HG03378 (cell line): ENCODE data around the gene PITHD1.
"Not testable (repeated sequence)": the region's sequence is repeated elsewhere in the genome, so short reads cannot be mapped to it uniquely, and the experiment has no call there.

Experiments used
- ATAC-seq: cut with Tn5 transposase; IDR thresholded peaks from one replicate; pipeline ENCODE4 v1.9.1; 2021; ENCODE audit warnings: mild to moderate bottlenecking, moderate library complexity; ENCODE audit not compliant: unreplicated experiment

Gene PITHD1

GRCh38 chr1:23823767-23824166 is 45.5 kb downstream of the PITHD1 start:
- no peak for ATAC-seq

GRCh38 chr1:23824711-23825075 is 46.5 kb downstream of the PITHD1 start:
- ATAC-seq: no peak

DNA sequence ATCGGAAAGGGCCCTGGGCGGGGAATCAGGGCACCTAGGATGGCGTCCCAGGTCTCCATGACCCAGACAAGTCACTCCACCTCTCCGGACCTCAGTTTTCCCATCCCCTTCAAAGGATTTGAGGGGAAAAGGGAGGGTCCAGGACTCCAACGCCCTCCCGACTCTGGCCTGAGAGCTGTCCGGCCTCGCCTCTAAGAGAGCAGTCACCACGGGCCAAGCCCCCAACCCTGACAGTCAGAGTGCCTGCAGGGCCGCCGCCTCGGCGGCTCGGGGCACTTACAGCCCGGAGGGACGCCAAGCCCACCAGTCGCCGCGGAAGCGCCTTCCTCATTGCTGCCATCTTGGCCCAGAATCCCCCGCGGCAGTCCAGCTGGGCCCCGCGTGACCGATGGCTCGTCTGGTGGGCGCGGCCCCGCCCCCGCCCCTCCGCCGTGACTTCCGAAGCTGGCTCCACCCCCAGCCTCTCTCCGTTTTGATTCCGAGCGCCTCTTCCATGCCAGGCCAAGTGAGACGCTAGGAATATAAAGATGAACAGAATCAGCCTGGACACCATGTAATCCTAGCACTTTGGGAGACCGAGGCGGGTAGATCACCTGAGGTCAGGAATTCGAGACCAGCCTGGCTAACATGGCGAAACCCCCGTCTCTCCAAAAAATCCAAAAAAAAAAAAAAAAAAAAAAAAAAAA is 47.0 kb downstream of the PITHD1 start, which contains the start of gene HMGCL:
Gene HMGCL (minus strand): TSS at position 354 of the 686 bp plus-strand sequence. CDS start 14 bp downstream, at position 340.
- ATAC-seq: peak; percentile 63

DNA sequence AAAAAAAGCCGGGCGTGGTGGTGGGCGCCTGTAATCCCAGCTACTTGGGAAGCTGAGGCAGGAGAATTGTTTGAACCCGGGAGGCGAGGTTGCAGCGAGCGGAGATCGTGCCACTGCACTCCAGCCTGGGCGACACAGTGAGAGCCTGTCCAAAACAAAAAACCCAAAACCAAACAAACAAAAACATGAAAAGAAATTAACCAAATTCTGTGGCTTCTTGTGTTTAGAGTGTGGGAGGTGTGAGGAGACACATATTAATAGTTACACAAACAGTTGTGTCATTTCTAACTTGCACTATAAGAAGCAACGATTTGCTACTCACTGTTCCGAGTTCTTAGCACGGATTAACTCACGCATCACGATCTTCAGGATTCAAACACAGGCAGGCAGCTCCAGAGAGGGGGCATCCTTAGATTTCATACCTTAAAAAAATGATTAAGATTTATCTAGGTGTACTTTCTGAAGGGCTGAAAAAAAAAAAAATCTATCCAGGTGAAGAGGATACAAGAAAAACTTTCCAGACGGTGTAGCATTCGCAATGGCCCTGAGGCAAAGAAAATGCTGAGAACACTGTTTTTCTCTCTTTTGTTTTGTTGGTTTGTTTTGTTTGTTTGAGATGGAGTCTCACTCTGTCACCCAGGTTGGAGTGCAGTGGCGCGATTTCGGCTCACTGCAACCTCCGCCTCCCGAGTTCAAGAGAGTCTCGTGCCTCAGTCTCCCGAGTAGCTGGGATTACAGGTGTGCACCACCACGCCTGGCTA is 47.7 kb downstream of the PITHD1 start:
- peak; percentile 47 for ATAC-seq

GRCh38 chr1:23826590-23826989 is 48.4 kb downstream of the PITHD1 start:
- not testable (repeated sequence) for ATAC-seq

- ATAC-seq: no peak
These were observed 49.5 kb downstream of the PITHD1 start for GRCh38 chr1:23827717-23828116.

GRCh38 chr1:23834156-23834555 is 55.9 kb downstream of the PITHD1 start:
- ATAC-seq: not testable (repeated sequence)

GRCh38 chr1:23836037-23836436 is 57.8 kb downstream of the PITHD1 start:
- no peak for ATAC-seq
